ENCODE measurements around the gene FAM241A.
"Not testable (repeated sequence)": the region's sequence is repeated elsewhere in the genome, so short reads cannot be mapped to it uniquely, and the experiment has no call there.

The FAM241A gene

GRCh38 chr4:112145790-112146501 lies 692 bp downstream of the FAM241A start:
- H3K36me3 Mint-ChIP-seq = no peaks in the 10 kb centered on the region
- peaks cover 40% of the 10 kb centered on the region for H3K4me1 Mint-ChIP-seq
- H3K4me3 Mint-ChIP-seq = peak overlapping the region; percentile 82
- H3K9me3 Mint-ChIP-seq = no peaks in the 10 kb centered on the region
- no peaks in the 10 kb centered on the region for H3K27me3 Mint-ChIP-seq
- H3K27ac Mint-ChIP-seq = peak overlapping the region; percentile 80
- peak; percentile 67 for DNase-seq
- CTCF ChIA-PET = interaction anchor here (1.0 to 1.8 kb wide), 2 partner anchors 44 to 46 kb away, joined by 3 to 6 read pairs; no protein-coding TSS in a partner anchor

- Mint-ChIP-seq H3K4me1 (peaks cover 35% of the 10 kb centered on the region), H3K4me3 (peak overlapping the region; percentile 82), H3K27ac (no peak overlapping the region), H3K27me3 (no peaks in the 10 kb centered on the region), H3K36me3 (no peaks in the 10 kb centered on the region), H3K9me3 (no peaks in the 10 kb centered on the region)
- no peak for DNase-seq
- CTCF ChIA-PET = interaction anchor here (1.8 kb wide), 1 partner anchor 47 kb away, joined by 6 read pairs; no protein-coding TSS in a partner anchor
Observed at GRCh38 chr4:112146502-112146813, 1.2 kb downstream of the FAM241A start.

- H3K4me3 Mint-ChIP-seq = no peak overlapping the region
- H3K4me1 Mint-ChIP-seq = peaks cover 35% of the 10 kb centered on the region
- no peak for DNase-seq
- CTCF ChIA-PET = interaction anchor here (1.2 to 1.8 kb wide), 3 partner anchors 21 to 48 kb away, joined by 3 to 6 read pairs (median 4); no protein-coding TSS in a partner anchor
- no peaks in the 10 kb centered on the region for H3K9me3 Mint-ChIP-seq
- no peaks in the 10 kb centered on the region for H3K36me3 Mint-ChIP-seq
- no peak overlapping the region for H3K27ac Mint-ChIP-seq
- no peaks in the 10 kb centered on the region for H3K27me3 Mint-ChIP-seq
Observed at GRCh38 chr4:112147697-112148096, 2.4 kb downstream of the FAM241A start.

GRCh38 chr4:112150920-112151319 lies 5.7 kb downstream of the FAM241A start:
- Mint-ChIP-seq H3K27ac (no peak overlapping the region), H3K4me1 (peaks cover 40% of the 10 kb centered on the region), H3K4me3 (no peak overlapping the region), H3K27me3 (no peaks in the 10 kb centered on the region), H3K36me3 (no peaks in the 10 kb centered on the region), H3K9me3 (no peaks in the 10 kb centered on the region)
- CTCF ChIA-PET = interaction anchor here (1.3 kb wide), 1 partner anchor 83 kb away, joined by 3 read pairs; no protein-coding TSS in a partner anchor
- no peak for DNase-seq

GRCh38 chr4:112152521-112152920 lies 7.3 kb downstream of the FAM241A start:
- Mint-ChIP-seq H3K9me3 (no peaks in the 10 kb centered on the region), H3K36me3 (no peaks in the 10 kb centered on the region), H3K27me3 (no peaks in the 10 kb centered on the region), H3K27ac (no peak overlapping the region), H3K4me3 (no peak overlapping the region), H3K4me1 (peaks cover 27% of the 10 kb centered on the region)
- no peak for DNase-seq
- CTCF ChIA-PET = no interaction called here

GRCh38 chr4:112153211-112153791 lies 8.0 kb downstream of the FAM241A start:
- peaks cover 22% of the 10 kb centered on the region for H3K4me1 Mint-ChIP-seq
- CTCF ChIA-PET = no interaction called here

GRCh38 chr4:112156112-112156511 lies 10.9 kb downstream of the FAM241A start:
- H3K27ac Mint-ChIP-seq = no peak overlapping the region
- peaks cover 7% of the 10 kb centered on the region for H3K36me3 Mint-ChIP-seq
- CTCF ChIA-PET = no interaction called here
- no peak overlapping the region for H3K4me3 Mint-ChIP-seq
- H3K9me3 Mint-ChIP-seq = peaks cover 10% of the 10 kb centered on the region
- no peaks in the 10 kb centered on the region for H3K27me3 Mint-ChIP-seq
- H3K4me1 Mint-ChIP-seq = peaks cover 18% of the 10 kb centered on the region
- DNase-seq = no peak

More at GRCh38 chr4:112153211-112153791, 8.0 kb downstream of the FAM241A start:
- no peak overlapping the region for H3K27ac Mint-ChIP-seq
- H3K27me3 Mint-ChIP-seq = no peaks in the 10 kb centered on the region
- no peak for DNase-seq
- no peaks in the 10 kb centered on the region for H3K36me3 Mint-ChIP-seq
- H3K9me3 Mint-ChIP-seq = no peaks in the 10 kb centered on the region
- H3K4me3 Mint-ChIP-seq = no peak overlapping the region

GRCh38 chr4:112156553-112156952 lies 11.3 kb downstream of the FAM241A start:
- no peaks in the 10 kb centered on the region for H3K27me3 Mint-ChIP-seq
- no peak for DNase-seq
- H3K36me3 Mint-ChIP-seq = peaks cover 7% of the 10 kb centered on the region
- H3K27ac Mint-ChIP-seq = no peak overlapping the region
- peaks cover 15% of the 10 kb centered on the region for H3K9me3 Mint-ChIP-seq
- H3K4me1 Mint-ChIP-seq = peaks cover 18% of the 10 kb centered on the region
- H3K4me3 Mint-ChIP-seq = no peak overlapping the region
- CTCF ChIA-PET = no interaction called here

GRCh38 chr4:112163706-112164105 lies 18.5 kb downstream of the FAM241A start:
- H3K4me3 Mint-ChIP-seq, CTCF ChIA-PET, DNase-seq, H3K36me3 Mint-ChIP-seq, H3K27ac Mint-ChIP-seq, H3K27me3 Mint-ChIP-seq: not testable (repeated sequence)
- H3K9me3 Mint-ChIP-seq = peaks cover 24% of the 10 kb centered on the region
- peaks cover 13% of the 10 kb centered on the region for H3K4me1 Mint-ChIP-seq

- H3K4me1 Mint-ChIP-seq = peaks cover 25% of the 10 kb centered on the region
- no peak overlapping the region for H3K4me3 Mint-ChIP-seq
- peaks cover 1% of the 10 kb centered on the region for H3K36me3 Mint-ChIP-seq
- no peaks in the 10 kb centered on the region for H3K27me3 Mint-ChIP-seq
- H3K9me3 Mint-ChIP-seq = peaks cover 2% of the 10 kb centered on the region
- H3K27ac Mint-ChIP-seq = peak overlapping the region; percentile 58
- peak; percentile 36 for DNase-seq
- CTCF ChIA-PET = interaction anchor here (0.5 to 1.0 kb wide), 2 partner anchors 61 to 66 kb away, joined by 3 to 4 read pairs; no protein-coding TSS in a partner anchor
Observed at GRCh38 chr4:112167794-112168193, 22.5 kb downstream of the FAM241A start.

- no peak overlapping the region for H3K27ac Mint-ChIP-seq
- H3K36me3 Mint-ChIP-seq = peaks cover 3% of the 10 kb centered on the region
- no peak for DNase-seq
- peaks cover 25% of the 10 kb centered on the region for H3K4me1 Mint-ChIP-seq
- CTCF ChIA-PET = interaction anchor here (1.0 kb wide), 1 partner anchor 21 kb away, joined by 3 read pairs; no protein-coding TSS in a partner anchor
- no peaks in the 10 kb centered on the region for H3K9me3 Mint-ChIP-seq
- H3K27me3 Mint-ChIP-seq = no peaks in the 10 kb centered on the region
- no peak overlapping the region for H3K4me3 Mint-ChIP-seq
Observed at GRCh38 chr4:112168719-112169500, 23.7 kb downstream of the FAM241A start.

- Mint-ChIP-seq H3K4me3 (no peak overlapping the region), H3K27ac (no peak overlapping the region), H3K27me3 (no peaks in the 10 kb centered on the region), H3K4me1 (peaks cover 25% of the 10 kb centered on the region), H3K9me3 (no peaks in the 10 kb centered on the region), H3K36me3 (peaks cover 3% of the 10 kb centered on the region)
- CTCF ChIA-PET = no interaction called here
- DNase-seq = no peak
Observed at GRCh38 chr4:112170451-112170993, 25.3 kb downstream of the FAM241A start.

- H3K4me3 Mint-ChIP-seq, H3K9me3 Mint-ChIP-seq, H3K27me3 Mint-ChIP-seq, DNase-seq, H3K36me3 Mint-ChIP-seq, CTCF ChIA-PET, H3K27ac Mint-ChIP-seq: not testable (repeated sequence)
- peaks cover 27% of the 10 kb centered on the region for H3K4me1 Mint-ChIP-seq
Observed at GRCh38 chr4:112171051-112171763, 26.0 kb downstream of the FAM241A start.

GRCh38 chr4:112172180-112172579 lies 26.9 kb downstream of the FAM241A start:
- CTCF ChIA-PET = no interaction called here
- no peak for DNase-seq
- H3K27me3 Mint-ChIP-seq = no peaks in the 10 kb centered on the region
- H3K36me3 Mint-ChIP-seq = peaks cover 5% of the 10 kb centered on the region
- H3K4me3 Mint-ChIP-seq = no peak overlapping the region
- H3K27ac Mint-ChIP-seq = no peak overlapping the region
- H3K9me3 Mint-ChIP-seq = no peaks in the 10 kb centered on the region
- peaks cover 34% of the 10 kb centered on the region for H3K4me1 Mint-ChIP-seq
